ENCODE data around the gene ATP5F1C. TPM values are rescaled to one million over a fixed set of nuclear protein-coding genes. Genes with fewer than 3 reads are reported as not detected.

ATP5F1C gene
- total RNA-seq, 4 donors from 2014 or later: 174 to 218 (median 205) TPM

Other genes with a start within 250 kb of the ATP5F1C start
- 100 to 1,000 TPM in 2 of 4 donors, 10 to 100 TPM in 2; 50.0 to 263 (median 97.9) TPM for gene ITIH5, start 121.2 kb upstream of the ATP5F1C start, total RNA-seq
- gene ITIH2, start 84.9 kb upstream of the ATP5F1C start, total RNA-seq: not detected
- 1 to 10 TPM; 3.6 to 8.7 (median 7.3) TPM for gene KIN, start 184 bp upstream of the ATP5F1C start, total RNA-seq
- gene TAF3, start 30.3 kb downstream of the ATP5F1C start, total RNA-seq: 1 to 10 TPM; 4.9 to 8.8 (median 6.4) TPM